Endothelial cell of umbilical vein (primary cell): Measurements from ENCODE around the gene ITGA7.

Experiments
- EZH2 ChIP-seq: IDR thresholded peaks from 2 replicates; pipeline ENCODE4 v1.6.1; 2012; ENCODE audit warnings: borderline replicate concordance, low read depth, mild to moderate bottlenecking, moderate library complexity, low read length, inconsistent platforms; ENCODE audit not compliant: severe bottlenecking
- MYC ChIP-seq: IDR thresholded peaks from one replicate; pipeline ENCODE4 v1.6.1; 2011; ENCODE audit warnings: mild to moderate bottlenecking, low read depth, low read length
- POLR2A ChIP-seq: IDR thresholded peaks from 2 replicates; pipeline ENCODE4 v1.6.1; 2012; ENCODE audit warnings: low read depth, mild to moderate bottlenecking, control low read depth, low read length
- POLR2AphosphoS5 ChIP-seq: IDR thresholded peaks from 2 replicates; pipeline ENCODE4 v1.6.1; 2012; ENCODE audit warnings: low read depth, mild to moderate bottlenecking, control low read depth, low read length, moderate library complexity; ENCODE audit not compliant: insufficient read depth
- TF ChIP-seq, protein P1 (sequence below), 2 donors: IDR thresholded peaks; 1 replicate in 1 of 2; 2 replicates in 1 of 2; pipeline ENCODE4 v1.5.1; 2011; ENCODE audit warnings: low read length in 2 of 2, mild to moderate bottlenecking in 2 of 2, moderate library complexity in 2 of 2, control low read depth in 1 of 2, inconsistent platforms in 1 of 2, low read depth in 1 of 2; ENCODE audit not compliant: insufficient read depth in 1 of 2; ENCODE audit errors: extremely low read depth in 1 of 2
- TF ChIP-seq, protein P2 (sequence below): IDR thresholded peaks from 2 replicates; pipeline ENCODE4 v1.6.1; 2011; ENCODE audit not compliant: insufficient read depth, insufficient read length

DNA sequence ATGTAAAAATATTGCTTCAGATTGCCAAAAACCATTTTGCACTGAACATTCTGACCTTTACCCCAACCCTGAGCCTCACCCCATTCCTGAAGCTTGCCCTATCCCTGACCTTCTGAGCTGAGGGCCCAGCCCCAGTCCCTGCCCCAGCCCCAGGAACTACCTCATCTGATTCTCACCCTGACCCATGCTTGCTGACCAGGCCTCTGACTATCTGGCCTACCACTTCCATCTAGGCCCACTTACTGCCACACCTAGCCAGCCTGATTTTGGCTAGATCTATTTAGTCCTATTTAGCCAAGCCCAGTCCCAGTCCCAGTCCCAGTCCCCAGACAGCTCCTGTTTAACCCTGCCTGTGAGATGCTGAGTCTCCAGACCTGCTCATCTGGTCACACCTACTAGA is 37.4 kb downstream of the ITGA7 start:
- no peak for TF ChIP-seq POLR2A
- TF ChIP-seq, protein P1, sequence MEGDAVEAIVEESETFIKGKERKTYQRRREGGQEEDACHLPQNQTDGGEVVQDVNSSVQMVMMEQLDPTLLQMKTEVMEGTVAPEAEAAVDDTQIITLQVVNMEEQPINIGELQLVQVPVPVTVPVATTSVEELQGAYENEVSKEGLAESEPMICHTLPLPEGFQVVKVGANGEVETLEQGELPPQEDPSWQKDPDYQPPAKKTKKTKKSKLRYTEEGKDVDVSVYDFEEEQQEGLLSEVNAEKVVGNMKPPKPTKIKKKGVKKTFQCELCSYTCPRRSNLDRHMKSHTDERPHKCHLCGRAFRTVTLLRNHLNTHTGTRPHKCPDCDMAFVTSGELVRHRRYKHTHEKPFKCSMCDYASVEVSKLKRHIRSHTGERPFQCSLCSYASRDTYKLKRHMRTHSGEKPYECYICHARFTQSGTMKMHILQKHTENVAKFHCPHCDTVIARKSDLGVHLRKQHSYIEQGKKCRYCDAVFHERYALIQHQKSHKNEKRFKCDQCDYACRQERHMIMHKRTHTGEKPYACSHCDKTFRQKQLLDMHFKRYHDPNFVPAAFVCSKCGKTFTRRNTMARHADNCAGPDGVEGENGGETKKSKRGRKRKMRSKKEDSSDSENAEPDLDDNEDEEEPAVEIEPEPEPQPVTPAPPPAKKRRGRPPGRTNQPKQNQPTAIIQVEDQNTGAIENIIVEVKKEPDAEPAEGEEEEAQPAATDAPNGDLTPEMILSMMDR (IDR thresholded peaks at IDR 0.05; ENCODE audit: extremely low read depth in 1 of 2, insufficient read depth in 1 of 2, low read depth in 1 of 2, low read length in 2 of 2): no peak
- TF ChIP-seq POLR2AphosphoS5: no peak
- TF ChIP-seq EZH2: no peak
- TF ChIP-seq MYC: no peak
- TF ChIP-seq, protein P2, sequence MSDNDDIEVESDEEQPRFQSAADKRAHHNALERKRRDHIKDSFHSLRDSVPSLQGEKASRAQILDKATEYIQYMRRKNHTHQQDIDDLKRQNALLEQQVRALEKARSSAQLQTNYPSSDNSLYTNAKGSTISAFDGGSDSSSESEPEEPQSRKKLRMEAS: no peak
